HFFc6 (cell line): ENCODE data around the gene CTNND2. TPM values are rescaled to one million over a fixed set of nuclear protein-coding genes. Genes with fewer than 3 reads are reported as not detected.

Source experiments
- DNase-seq: peaks from one replicate; pipeline ENCODE4 v3.0.0-alpha.2; 2018
- H3K27ac Mint-ChIP-seq: 2 replicates; pipeline ENCODE4 v1.8.0; 2020; ENCODE audit warnings: mild to moderate bottlenecking, mixed read lengths
- H3K27me3 Mint-ChIP-seq: 2 replicates; pipeline ENCODE4 v1.8.0; 2021; ENCODE audit warnings: mild to moderate bottlenecking, moderate library complexity, mixed read lengths; ENCODE audit not compliant: insufficient read depth
- H3K36me3 Mint-ChIP-seq: 2 replicates; pipeline ENCODE4 v1.8.0; 2021; ENCODE audit warnings: low read depth, mixed read lengths
- H3K4me1 Mint-ChIP-seq: 2 replicates; pipeline ENCODE4 v1.8.0; 2020; ENCODE audit warnings: low read depth, mixed read lengths
- H3K4me3 Mint-ChIP-seq: 2 replicates; pipeline ENCODE4 v1.8.0; 2020; ENCODE audit warnings: mild to moderate bottlenecking, moderate library complexity, mixed read lengths
- H3K9me3 Mint-ChIP-seq: 2 replicates; pipeline ENCODE4 v1.8.0; 2020; ENCODE audit warnings: mild to moderate bottlenecking, mixed read lengths
- CTCF ChIP-seq: fragments of 200-600 bp; sonication (generic); IDR thresholded peaks from 2 replicates; pipeline ENCODE4 v1.5.0; 2021; ENCODE audit warnings: antibody characterized with exemption, mild to moderate bottlenecking
- total RNA-seq, 6 experiments: library from RNA; stranded (reverse); fragmentation: NEBNext Ultra II Directional; extraction: Animal tissue kit (Norgen Biotek cat#: 25700); gene quantifications; 2 replicates in 1 of 6; 3 replicates in 5 of 6; pipeline ENCODE4 v1.2.3, GENCODE V29; 2021

Gene CTNND2
- total RNA-seq, 6 experiments from 2014 or later, result not detected

GRCh38 chr5:11062397-11062796, 841.8 kb downstream of the CTNND2 start:
- H3K27ac Mint-ChIP-seq, result no peak overlapping the region
- no peaks in the 10 kb centered on the region for H3K9me3 Mint-ChIP-seq
- no peak for TF ChIP-seq CTCF

GRCh38 chr5:11056560-11056959, 847.7 kb downstream of the CTNND2 start:
- no peak for TF ChIP-seq CTCF
- Mint-ChIP-seq H3K27ac (no peak overlapping the region), H3K27me3 (peaks cover 22% of the 10 kb centered on the region), H3K4me1 (no peaks in the 10 kb centered on the region), H3K9me3 (no peaks in the 10 kb centered on the region), H3K4me3 (no peak overlapping the region), H3K36me3 (no peaks in the 10 kb centered on the region)
- DNase-seq, result no peak

More at GRCh38 chr5:11062397-11062796, 841.8 kb downstream of the CTNND2 start:
- H3K4me1 Mint-ChIP-seq, result no peaks in the 10 kb centered on the region
- DNase-seq, result peak; percentile 3
- H3K27me3 Mint-ChIP-seq, result peaks cover 13% of the 10 kb centered on the region
- no peak overlapping the region for H3K4me3 Mint-ChIP-seq
- no peaks in the 10 kb centered on the region for H3K36me3 Mint-ChIP-seq

- Mint-ChIP-seq H3K4me3 (no peak overlapping the region), H3K27ac (no peak overlapping the region), H3K36me3 (no peaks in the 10 kb centered on the region), H3K9me3 (no peaks in the 10 kb centered on the region), H3K4me1 (no peaks in the 10 kb centered on the region; the same call in 1 of the 2 replicates), H3K27me3 (peaks cover 16% of the 10 kb centered on the region)
- DNase-seq, result no peak
- TF ChIP-seq CTCF, result no peak
Observed at GRCh38 chr5:11054014-11054413, 850.2 kb downstream of the CTNND2 start.

GRCh38 chr5:11052871-11053270, 851.4 kb downstream of the CTNND2 start:
- no peak for TF ChIP-seq CTCF
- no peak for DNase-seq
- H3K36me3 Mint-ChIP-seq, result no peaks in the 10 kb centered on the region
- H3K4me3 Mint-ChIP-seq, result no peak overlapping the region
- no peaks in the 10 kb centered on the region; the same call in 1 of the 2 replicates for H3K4me1 Mint-ChIP-seq
- no peaks in the 10 kb centered on the region for H3K9me3 Mint-ChIP-seq
- peaks cover 16% of the 10 kb centered on the region for H3K27me3 Mint-ChIP-seq
- no peak overlapping the region for H3K27ac Mint-ChIP-seq

- no peaks in the 10 kb centered on the region for H3K36me3 Mint-ChIP-seq
- TF ChIP-seq CTCF, result no peak
- H3K9me3 Mint-ChIP-seq, result no peaks in the 10 kb centered on the region
- peak; percentile 32 for DNase-seq
- H3K27ac Mint-ChIP-seq, result no peak overlapping the region
- H3K4me1 Mint-ChIP-seq, result no peaks in the 10 kb centered on the region; the same call in 1 of the 2 replicates
- no peak overlapping the region for H3K4me3 Mint-ChIP-seq
- H3K27me3 Mint-ChIP-seq, result peaks cover 10% of the 10 kb centered on the region; the same call in 1 of the 2 replicates
Observed at GRCh38 chr5:11050596-11051304, 853.5 kb downstream of the CTNND2 start.
